EH (cell line): Measurements from ENCODE around the gene MAK.
"Not testable (repeated sequence)": the region's sequence is repeated elsewhere in the genome, so short reads cannot be mapped to it uniquely, and the experiment has no call there.

Source experiments
- DNase-seq: peaks from one replicate; pipeline ENCODE4 v3.0.0-alpha.2; 2015; ENCODE audit warnings: low read depth

The MAK gene

GRCh38 chr6:10837995-10838793 lies at the start of gene MAK:
MAK (minus strand) TSS chr6:10838539; CDS start chr6:10830648, 7,891 bp downstream.
- DNase-seq, result peak; percentile 79

GRCh38 chr6:10886691-10887502 lies 48.6 kb upstream of the MAK start, which contains the start of gene SYCP2L:
SYCP2L (plus strand) TSS chr6:10887052; CDS start chr6:10887127, 75 bp downstream.
- peak; percentile 46 for DNase-seq

- DNase-seq, result not testable (repeated sequence)
Measured at GRCh38 chr6:10886365-10886690, 48.0 kb upstream of the MAK start.

- DNase-seq, result no peak
Measured at GRCh38 chr6:10884245-10884972, 46.1 kb upstream of the MAK start.

GRCh38 chr6:10883312-10884244 lies 45.2 kb upstream of the MAK start:
- DNase-seq, result no peak

- no peak for DNase-seq
Measured at GRCh38 chr6:10882657-10883171, 44.4 kb upstream of the MAK start.

- not testable (repeated sequence) for DNase-seq
Measured at GRCh38 chr6:10882253-10882630, 43.9 kb upstream of the MAK start.

GRCh38 chr6:10880366-10880765 lies 42.0 kb upstream of the MAK start:
- no peak for DNase-seq

- DNase-seq, result no peak
Measured at GRCh38 chr6:10877871-10878270, 39.5 kb upstream of the MAK start.

- no peak for DNase-seq
Measured at GRCh38 chr6:10877012-10877411, 38.7 kb upstream of the MAK start.

- no peak for DNase-seq
Measured at GRCh38 chr6:10875026-10875425, 36.7 kb upstream of the MAK start.

GRCh38 chr6:10874207-10874606 lies 35.9 kb upstream of the MAK start:
- no peak for DNase-seq

- no peak for DNase-seq
Measured at GRCh38 chr6:10873374-10873773, 35.0 kb upstream of the MAK start.

GRCh38 chr6:10867952-10868351 lies 29.6 kb upstream of the MAK start:
- no peak for DNase-seq

GRCh38 chr6:10866709-10867108 lies 28.4 kb upstream of the MAK start:
- not testable (repeated sequence) for DNase-seq

- DNase-seq, result not testable (repeated sequence)
Measured at GRCh38 chr6:10863031-10863430, 24.7 kb upstream of the MAK start.

GRCh38 chr6:10862361-10862760 lies 24.0 kb upstream of the MAK start:
- DNase-seq, result no peak

GRCh38 chr6:10861086-10861485 lies 22.7 kb upstream of the MAK start:
- no peak for DNase-seq

GRCh38 chr6:10857259-10857658 lies 18.9 kb upstream of the MAK start:
- no peak for DNase-seq

GRCh38 chr6:10854922-10855632 lies 16.7 kb upstream of the MAK start:
- DNase-seq, result no peak
